OCI-LY1 (cell line): ENCODE data around the gene SLC8A1.

Experiments used
- H2AFZ ChIP-seq: fragments of 200-600 bp; sonication (generic), shearing (Covaris generic); 2 replicates; pipeline ENCODE4 v1.6.0; 2014; ENCODE audit warnings: antibody characterized with exemption, mild to moderate bottlenecking, low read length
- H3F3A ChIP-seq: fragments of 200-600 bp; sonication (generic), shearing (Covaris generic); 2 replicates; pipeline ENCODE4 v1.6.0; 2014; ENCODE audit warnings: mild to moderate bottlenecking, antibody characterized with exemption, low read length, moderate library complexity; ENCODE audit not compliant: insufficient read depth
- H3K27ac ChIP-seq: fragments of 200-600 bp; sonication (generic); 2 replicates; pipeline ENCODE4 v1.5.1; 2014; ENCODE audit warnings: low read length, mixed run types, mild to moderate bottlenecking, low read depth; ENCODE audit not compliant: poor library complexity, severe bottlenecking
- H3K27me3 ChIP-seq: fragments of 200-600 bp; sonication (generic); 2 replicates; pipeline ENCODE4 v1.6.0; 2014; ENCODE audit warnings: antibody characterized with exemption, mild to moderate bottlenecking, low read length, moderate library complexity; ENCODE audit not compliant: insufficient read depth
- H3K36me3 ChIP-seq: fragments of 200-600 bp; sonication (generic); 2 replicates; pipeline ENCODE4 v1.6.1; 2014; ENCODE audit warnings: mild to moderate bottlenecking, antibody characterized with exemption, low read length, moderate library complexity, mixed read lengths; ENCODE audit not compliant: insufficient read depth
- H3K4me1 ChIP-seq: fragments of 200-600 bp; sonication (generic); 2 replicates; pipeline ENCODE4 v1.5.1; 2014; ENCODE audit warnings: mild to moderate bottlenecking, low read length, moderate library complexity; ENCODE audit not compliant: insufficient read depth, severe bottlenecking
- H3K4me2 ChIP-seq: fragments of 200-600 bp; sonication (generic), shearing (Covaris generic); 2 replicates; pipeline ENCODE4 v1.6.1; 2014; ENCODE audit warnings: low read length
- H3K4me3 ChIP-seq: fragments of 200-600 bp; sonication (generic); 2 replicates; pipeline ENCODE4 v1.5.1; 2014; ENCODE audit warnings: low read length, low read depth, mild to moderate bottlenecking, mixed read lengths; ENCODE audit not compliant: poor library complexity, severe bottlenecking
- H3K79me2 ChIP-seq: fragments of 200-600 bp; shearing (Covaris generic); 2 replicates; pipeline ENCODE4 v1.6.1; 2016; ENCODE audit warnings: mixed run types, low read length, mixed read lengths; ENCODE audit not compliant: insufficient read depth
- H3K9ac ChIP-seq: fragments of 200-600 bp; sonication (generic), shearing (Covaris generic); 2 replicates; pipeline ENCODE4 v1.6.1; 2014; ENCODE audit warnings: mild to moderate bottlenecking, low read length, mixed read lengths
- H3K9me2 ChIP-seq: fragments of 200-600 bp; sonication (generic), shearing (Covaris generic); 2 replicates; pipeline ENCODE4 v1.6.1; 2014; ENCODE audit warnings: low read depth, mild to moderate bottlenecking, low read length, mixed read lengths
- H3K9me3 ChIP-seq: fragments of 200-600 bp; shearing (Covaris generic); 2 replicates; pipeline ENCODE4 v1.6.1; 2014; ENCODE audit warnings: low read length, mixed read lengths
- H4K20me1 ChIP-seq: fragments of 200-600 bp; sonication (generic), shearing (Covaris generic); 2 replicates; pipeline ENCODE4 v1.6.0; 2016; ENCODE audit warnings: mild to moderate bottlenecking, low read length; ENCODE audit not compliant: insufficient read depth
- EZH2 ChIP-seq: fragments of 200-600 bp; sonication (generic), shearing (Covaris generic); IDR thresholded peaks from 2 replicates; pipeline ENCODE4 v1.8.0; 2017; ENCODE audit warnings: borderline replicate concordance, mixed run types, mild to moderate bottlenecking, antibody characterized with exemption, low read length, moderate library complexity, mixed read lengths
- TF ChIP-seq, protein P1 (sequence below): fragments of 200-600 bp; sonication (generic), shearing (Covaris generic); IDR thresholded peaks from 2 replicates; pipeline ENCODE4 v1.5.1; 2017; ENCODE audit warnings: mild to moderate bottlenecking, antibody characterized with exemption, low read length, moderate library complexity, mixed read lengths

SLC8A1 gene

DNA sequence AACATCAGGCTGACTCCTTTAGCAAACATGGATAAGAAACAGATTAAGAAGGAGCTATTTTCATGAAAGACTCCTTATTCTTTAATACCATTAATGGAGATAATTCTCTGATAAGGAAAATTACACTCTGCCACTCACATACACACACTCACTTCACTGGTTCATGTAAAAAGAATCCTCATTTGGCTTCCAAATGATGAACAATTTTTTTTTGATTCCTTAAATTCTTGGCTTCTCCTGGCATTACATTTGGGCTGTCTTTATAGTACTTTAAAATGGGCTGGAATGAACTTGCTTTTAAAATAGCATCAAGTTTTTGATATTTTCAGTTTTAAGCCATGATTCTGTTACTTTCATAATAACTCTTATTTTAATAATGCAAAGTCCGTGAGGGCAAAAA is 328.6 kb downstream of the SLC8A1 start:
- TF ChIP-seq, protein P1, sequence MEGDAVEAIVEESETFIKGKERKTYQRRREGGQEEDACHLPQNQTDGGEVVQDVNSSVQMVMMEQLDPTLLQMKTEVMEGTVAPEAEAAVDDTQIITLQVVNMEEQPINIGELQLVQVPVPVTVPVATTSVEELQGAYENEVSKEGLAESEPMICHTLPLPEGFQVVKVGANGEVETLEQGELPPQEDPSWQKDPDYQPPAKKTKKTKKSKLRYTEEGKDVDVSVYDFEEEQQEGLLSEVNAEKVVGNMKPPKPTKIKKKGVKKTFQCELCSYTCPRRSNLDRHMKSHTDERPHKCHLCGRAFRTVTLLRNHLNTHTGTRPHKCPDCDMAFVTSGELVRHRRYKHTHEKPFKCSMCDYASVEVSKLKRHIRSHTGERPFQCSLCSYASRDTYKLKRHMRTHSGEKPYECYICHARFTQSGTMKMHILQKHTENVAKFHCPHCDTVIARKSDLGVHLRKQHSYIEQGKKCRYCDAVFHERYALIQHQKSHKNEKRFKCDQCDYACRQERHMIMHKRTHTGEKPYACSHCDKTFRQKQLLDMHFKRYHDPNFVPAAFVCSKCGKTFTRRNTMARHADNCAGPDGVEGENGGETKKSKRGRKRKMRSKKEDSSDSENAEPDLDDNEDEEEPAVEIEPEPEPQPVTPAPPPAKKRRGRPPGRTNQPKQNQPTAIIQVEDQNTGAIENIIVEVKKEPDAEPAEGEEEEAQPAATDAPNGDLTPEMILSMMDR = no peak
- no peak for TF ChIP-seq EZH2
- H4K20me1 ChIP-seq = no peaks in the 10 kb centered on the region
- no peaks in the 10 kb centered on the region for H3F3A ChIP-seq
- no peak overlapping the region for H3K4me3 ChIP-seq
- no peak overlapping the region for H3K27ac ChIP-seq
- no peaks in the 10 kb centered on the region for H3K79me2 ChIP-seq
- no peaks in the 10 kb centered on the region for H3K36me3 ChIP-seq
- no peaks in the 10 kb centered on the region for H3K4me1 ChIP-seq
- H3K9me3 ChIP-seq = no peaks in the 10 kb centered on the region
- no peaks in the 10 kb centered on the region for H3K27me3 ChIP-seq
- no peak overlapping the region for H3K4me2 ChIP-seq
- H2AFZ ChIP-seq = no peak overlapping the region
- H3K9ac ChIP-seq = no peak overlapping the region
- no peaks in the 10 kb centered on the region for H3K9me2 ChIP-seq

DNA sequence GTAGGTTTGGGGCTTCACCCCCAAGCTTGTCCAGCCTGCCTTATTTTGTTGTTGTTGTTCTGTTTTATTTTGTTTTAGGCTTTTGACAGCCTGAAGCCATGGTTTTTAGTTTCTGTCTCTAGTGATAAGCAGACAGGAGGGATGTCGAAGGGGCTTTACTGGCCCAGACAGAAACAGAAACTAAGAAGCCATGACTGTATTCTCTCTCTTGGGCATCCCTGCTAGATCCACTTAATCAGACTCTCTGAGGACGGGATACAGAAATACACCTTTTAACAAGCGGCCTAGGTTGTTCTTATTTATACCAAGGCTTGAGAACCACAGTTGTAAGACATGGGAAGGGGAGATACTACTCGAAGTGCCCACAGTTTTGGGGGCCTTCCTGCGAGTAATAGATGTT is 330.9 kb downstream of the SLC8A1 start:
- H3K4me2 ChIP-seq = no peak overlapping the region

DNA sequence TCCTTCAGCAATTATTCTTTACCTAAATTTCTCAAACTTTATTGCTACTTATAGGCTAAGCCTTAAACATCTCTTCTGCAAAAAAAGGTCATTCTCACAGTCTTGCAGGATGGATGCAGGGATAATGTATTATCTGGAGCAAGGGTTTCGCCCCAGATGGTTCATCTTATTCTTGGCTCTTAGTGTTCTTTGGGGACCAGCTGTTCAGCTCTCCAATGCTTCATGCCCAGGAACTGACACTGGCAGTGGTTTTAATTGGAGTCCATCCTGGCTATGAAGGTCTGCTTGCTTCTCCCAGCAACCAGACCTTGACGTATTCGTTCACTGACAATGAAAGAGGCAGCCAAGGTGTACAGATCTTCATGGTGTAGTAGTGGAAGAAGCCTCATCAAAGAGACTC is 331.9 kb downstream of the SLC8A1 start:
- H4K20me1 ChIP-seq = no peaks in the 10 kb centered on the region
- H3K4me3 ChIP-seq = no peak overlapping the region
- H3F3A ChIP-seq = no peaks in the 10 kb centered on the region
- TF ChIP-seq EZH2 = no peak
- TF ChIP-seq, protein P1 = no peak
- no peaks in the 10 kb centered on the region for H3K79me2 ChIP-seq
- H3K27me3 ChIP-seq = no peaks in the 10 kb centered on the region
- H3K9me2 ChIP-seq = no peaks in the 10 kb centered on the region
- H2AFZ ChIP-seq = no peak overlapping the region
- no peaks in the 10 kb centered on the region for H3K9me3 ChIP-seq
- no peak overlapping the region for H3K9ac ChIP-seq
- no peak overlapping the region for H3K27ac ChIP-seq
- H3K36me3 ChIP-seq = no peaks in the 10 kb centered on the region
- H3K4me2 ChIP-seq = no peak overlapping the region
- H3K4me1 ChIP-seq = no peaks in the 10 kb centered on the region

More for the DNA sequence above, 330.9 kb downstream of the SLC8A1 start:
- no peaks in the 10 kb centered on the region for H3K36me3 ChIP-seq
- no peaks in the 10 kb centered on the region for H3K9me3 ChIP-seq
- H4K20me1 ChIP-seq = no peaks in the 10 kb centered on the region
- no peaks in the 10 kb centered on the region for H3F3A ChIP-seq
- no peak overlapping the region for H3K27ac ChIP-seq
- no peaks in the 10 kb centered on the region for H3K4me1 ChIP-seq
- H2AFZ ChIP-seq = no peak overlapping the region
- H3K79me2 ChIP-seq = no peaks in the 10 kb centered on the region
- no peak overlapping the region for H3K9ac ChIP-seq
- no peaks in the 10 kb centered on the region for H3K9me2 ChIP-seq
- H3K27me3 ChIP-seq = no peaks in the 10 kb centered on the region
- no peak overlapping the region for H3K4me3 ChIP-seq
- no peak for TF ChIP-seq EZH2
- TF ChIP-seq, protein P1 = no peak
